ENCODE data around the gene SLC25A11.

DNA sequence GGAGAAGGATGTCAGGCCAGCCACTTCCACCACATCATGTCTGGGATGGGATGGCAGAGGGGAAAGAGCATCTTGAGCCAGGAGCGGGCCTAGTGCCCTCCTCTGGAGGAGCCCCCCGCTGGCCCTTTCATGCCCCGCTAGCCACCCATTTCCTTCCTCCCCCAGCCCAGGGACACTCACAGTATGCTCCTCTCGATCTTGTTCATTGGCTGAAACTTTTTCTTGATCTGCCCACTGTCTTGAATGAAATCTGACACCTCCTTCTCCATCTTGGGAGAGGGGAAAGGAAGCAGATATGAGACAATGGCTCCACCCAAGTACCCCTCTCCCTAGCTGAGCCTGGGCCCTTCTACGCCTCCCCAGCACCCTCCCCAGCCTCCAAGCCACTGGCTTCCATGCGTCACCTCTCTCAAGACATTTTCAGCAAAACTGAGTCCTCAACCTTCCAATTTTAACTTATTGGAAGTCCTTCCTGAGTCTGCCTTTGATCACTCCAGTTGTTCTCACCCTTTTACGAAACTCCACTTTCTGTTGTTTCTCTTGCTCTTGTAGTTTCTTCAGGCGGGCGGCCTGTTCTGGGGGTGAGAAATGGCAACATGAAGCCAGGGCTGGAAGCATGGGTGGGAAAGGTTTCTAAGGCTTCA lies 20.6 kb upstream of the SLC25A11 start:
- TF ChIP-seq, protein P1, sequence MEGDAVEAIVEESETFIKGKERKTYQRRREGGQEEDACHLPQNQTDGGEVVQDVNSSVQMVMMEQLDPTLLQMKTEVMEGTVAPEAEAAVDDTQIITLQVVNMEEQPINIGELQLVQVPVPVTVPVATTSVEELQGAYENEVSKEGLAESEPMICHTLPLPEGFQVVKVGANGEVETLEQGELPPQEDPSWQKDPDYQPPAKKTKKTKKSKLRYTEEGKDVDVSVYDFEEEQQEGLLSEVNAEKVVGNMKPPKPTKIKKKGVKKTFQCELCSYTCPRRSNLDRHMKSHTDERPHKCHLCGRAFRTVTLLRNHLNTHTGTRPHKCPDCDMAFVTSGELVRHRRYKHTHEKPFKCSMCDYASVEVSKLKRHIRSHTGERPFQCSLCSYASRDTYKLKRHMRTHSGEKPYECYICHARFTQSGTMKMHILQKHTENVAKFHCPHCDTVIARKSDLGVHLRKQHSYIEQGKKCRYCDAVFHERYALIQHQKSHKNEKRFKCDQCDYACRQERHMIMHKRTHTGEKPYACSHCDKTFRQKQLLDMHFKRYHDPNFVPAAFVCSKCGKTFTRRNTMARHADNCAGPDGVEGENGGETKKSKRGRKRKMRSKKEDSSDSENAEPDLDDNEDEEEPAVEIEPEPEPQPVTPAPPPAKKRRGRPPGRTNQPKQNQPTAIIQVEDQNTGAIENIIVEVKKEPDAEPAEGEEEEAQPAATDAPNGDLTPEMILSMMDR (IDR thresholded peaks at IDR 0.05; ENCODE audit: borderline replicate concordance, extremely low read depth, low read length, poor library complexity, severe bottlenecking), result no peak
- TF ChIP-seq EZH2 (IDR thresholded peaks at IDR 0.05; ENCODE audit: borderline replicate concordance, low read depth, low read length, severe bottlenecking), result no peak

Measured in DND-41 (cell line).